GM21526 (cell line): ENCODE data around the gene KNTC1.
"Not testable (repeated sequence)": the region's sequence is repeated elsewhere in the genome, so short reads cannot be mapped to it uniquely, and the experiment has no call there.

Source experiments
- ATAC-seq: cut with Tn5 transposase; IDR thresholded peaks from one replicate; pipeline ENCODE4 v1.9.1; 2021; ENCODE audit warnings: moderate library complexity; ENCODE audit not compliant: unreplicated experiment, low FRiP score

KNTC1 gene

DNA sequence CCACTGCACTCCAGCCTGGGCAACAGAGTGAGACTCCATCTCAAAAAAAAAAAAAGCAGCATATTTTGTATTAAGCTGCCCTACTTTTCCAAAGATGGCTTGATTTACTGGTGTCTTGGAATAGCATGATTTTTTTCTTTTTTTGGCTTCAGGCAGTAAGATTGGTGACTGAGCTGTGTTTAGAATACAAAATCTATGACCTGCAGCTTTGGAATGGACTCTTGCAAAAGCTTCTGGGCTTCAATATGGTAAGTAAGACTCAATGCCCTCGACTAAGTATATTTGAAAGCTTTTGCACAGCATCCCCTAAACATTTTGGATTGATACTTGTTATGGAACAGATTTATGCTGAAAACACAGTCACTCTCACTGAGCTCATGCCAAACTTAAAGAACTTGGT, 87.8 kb downstream of the KNTC1 start:
- no peak for ATAC-seq

DNA sequence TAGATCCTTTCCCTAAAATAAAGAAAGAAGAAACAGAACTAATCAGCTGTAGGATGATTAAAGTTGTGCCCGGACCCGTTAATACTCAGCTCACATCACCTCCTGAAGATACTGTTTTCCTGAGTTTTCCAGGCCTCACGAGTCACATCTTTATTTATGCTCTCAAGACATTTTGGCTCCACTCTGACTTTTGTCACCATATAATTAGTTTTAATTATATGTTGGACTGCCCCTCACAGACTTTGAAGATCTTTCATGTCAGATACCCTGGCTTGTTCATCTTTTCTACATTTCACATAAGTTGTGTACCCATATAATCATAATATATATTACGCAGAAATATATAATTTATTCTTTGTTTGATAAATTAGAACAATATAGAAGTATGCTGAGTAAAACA, 88.7 kb downstream of the KNTC1 start:
- no peak for ATAC-seq

DNA sequence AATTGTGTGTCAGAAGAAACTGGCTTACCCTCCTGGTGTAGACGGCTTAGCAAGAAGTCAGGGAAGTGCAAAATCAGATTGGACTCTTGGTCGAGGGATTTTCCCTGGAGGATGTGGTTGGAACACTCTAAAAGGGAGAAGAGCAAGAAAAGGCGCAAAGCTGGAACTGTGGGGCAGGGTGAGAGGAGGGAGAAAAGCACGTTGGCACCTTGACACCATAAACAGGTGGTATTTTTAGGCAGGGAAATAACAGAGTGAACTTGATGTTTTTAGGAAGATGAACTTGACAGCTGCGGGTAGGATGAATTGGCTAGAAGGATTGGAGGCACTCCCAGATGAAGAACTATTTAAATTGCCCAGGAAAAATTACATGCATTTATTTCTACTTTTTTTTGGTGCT, 108.4 kb downstream of the KNTC1 start:
- ATAC-seq, result no peak

- ATAC-seq, result no peak
Observed at GRCh38 chr12:122643207-122643805, 116.3 kb downstream of the KNTC1 start.

- ATAC-seq, result peak; percentile 76
Observed at GRCh38 chr12:122646517-122647217, 119.6 kb downstream of the KNTC1 start.

GRCh38 chr12:122651520-122652224, 124.6 kb downstream of the KNTC1 start:
- no peak for ATAC-seq

- ATAC-seq, result not testable (repeated sequence)
Observed at GRCh38 chr12:122653291-122653690, 126.2 kb downstream of the KNTC1 start.

DNA sequence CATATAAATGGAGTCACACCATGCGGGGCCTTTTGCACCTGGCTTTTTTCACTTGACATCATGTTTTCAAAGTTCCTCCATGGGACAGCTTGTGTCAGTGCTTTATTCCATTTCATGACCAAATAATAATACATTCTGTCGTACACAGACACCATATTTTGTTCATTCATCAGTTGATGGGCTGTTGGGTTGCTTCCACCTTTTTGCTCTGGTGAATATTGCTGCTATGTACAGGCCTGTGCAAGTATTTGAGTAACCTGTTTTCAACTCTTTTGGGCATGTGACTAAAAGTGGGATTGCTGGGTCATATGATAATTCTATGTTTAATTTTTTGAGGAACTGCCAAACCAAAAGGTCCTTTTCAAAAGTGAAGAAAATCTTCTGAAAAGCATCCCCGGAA, 129.2 kb downstream of the KNTC1 start:
- ATAC-seq, result no peak

- no peak for ATAC-seq
Observed at GRCh38 chr12:122659579-122659978, 132.5 kb downstream of the KNTC1 start.

- no peak for ATAC-seq
Observed at GRCh38 chr12:122661246-122661645, 134.2 kb downstream of the KNTC1 start.

GRCh38 chr12:122661938-122662337, 134.9 kb downstream of the KNTC1 start:
- ATAC-seq, result no peak

- no peak for ATAC-seq
Observed at GRCh38 chr12:122665349-122665748, 138.3 kb downstream of the KNTC1 start.

DNA sequence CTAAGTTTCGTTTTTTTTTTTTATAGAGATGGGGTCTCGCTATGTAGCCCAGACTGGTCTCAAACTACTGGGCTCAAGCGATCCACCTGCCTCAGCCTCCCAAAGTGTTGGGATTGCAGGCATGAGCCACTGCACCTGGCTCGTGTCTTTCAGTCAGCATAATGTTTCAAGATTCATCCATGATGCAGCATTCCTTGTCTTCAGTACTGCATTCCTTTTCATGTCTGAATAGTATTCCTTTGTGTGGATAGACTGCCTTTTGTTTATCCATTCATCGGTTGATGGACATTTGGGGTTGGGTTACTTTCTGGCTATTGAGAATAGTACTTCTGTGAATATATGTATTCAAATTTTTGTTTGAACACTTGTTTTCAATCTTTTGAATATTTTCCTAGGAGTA, 138.7 kb downstream of the KNTC1 start:
- ATAC-seq, result no peak

GRCh38 chr12:122668268-122668667, 141.2 kb downstream of the KNTC1 start:
- ATAC-seq, result no peak

- no peak for ATAC-seq
Observed at GRCh38 chr12:122669397-122670070, 142.5 kb downstream of the KNTC1 start.

DNA sequence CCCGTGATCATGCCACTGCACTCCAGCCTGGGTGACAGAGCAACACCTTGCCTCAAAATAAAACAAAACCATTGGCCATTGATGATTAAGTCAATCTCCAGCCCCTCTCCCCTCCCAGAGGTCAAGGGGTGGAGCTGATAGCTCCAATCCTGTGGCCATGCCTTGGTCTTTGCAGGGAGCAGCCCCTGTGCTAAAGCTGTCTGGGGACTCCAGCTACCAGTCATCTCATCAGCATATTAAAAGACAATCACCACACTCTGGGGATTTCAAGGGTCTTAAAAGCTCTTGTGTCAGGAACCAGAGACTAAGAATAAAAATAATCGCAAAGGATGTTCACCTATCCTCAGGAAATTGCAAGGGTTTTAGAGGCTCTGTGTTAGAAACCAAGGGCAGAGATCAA, 145.5 kb downstream of the KNTC1 start:
- no peak for ATAC-seq
